GM23338 (cell line): ENCODE measurements around the gene PAH. TPM values are rescaled to one million over a fixed set of nuclear protein-coding genes. Genes with fewer than 3 reads are reported as not detected.

ENCODE experiments used
- ATAC-seq: fragments of 200-7000 bp; cut with Tn5 transposase; 3 replicates; pipeline ENCODE4 v1.9.1; 2020
- DNase-seq: peaks from one replicate; pipeline ENCODE4 v3.0.0-alpha.2; 2015; ENCODE audit warnings: low spot score
- H2AFZ ChIP-seq: fragments of 200-600 bp; sonication (generic); 2 replicates; pipeline ENCODE4 v1.8.0; 2016; ENCODE audit warnings: antibody characterized with exemption, mild to moderate bottlenecking, moderate library complexity
- H3F3A ChIP-seq: fragments of 200-600 bp; sonication (generic); replicated peaks from 2 replicates; pipeline ENCODE4 v1.8.0; 2017; ENCODE audit warnings: antibody characterized with exemption, mixed run types, low read depth
- H3K27ac ChIP-seq: fragments of 200-600 bp; sonication (generic); 2 replicates; pipeline ENCODE4 v1.6.1; 2016; ENCODE audit warnings: low read depth
- H3K27me3 ChIP-seq: fragments of 200-600 bp; sonication (generic); 2 replicates; pipeline ENCODE4 v1.8.0; 2016; ENCODE audit warnings: mild to moderate bottlenecking, mixed run types, moderate library complexity; ENCODE audit not compliant: insufficient read depth
- H3K36me3 ChIP-seq: fragments of 200-600 bp; sonication (generic); 2 replicates; pipeline ENCODE4 v1.8.0; 2016; ENCODE audit warnings: mild to moderate bottlenecking; ENCODE audit not compliant: insufficient read depth
- H3K4me1 ChIP-seq: fragments of 200-600 bp; sonication (generic); 2 replicates; pipeline ENCODE4 v1.8.0; 2016; ENCODE audit warnings: mild to moderate bottlenecking, moderate library complexity; ENCODE audit not compliant: insufficient read depth
- H3K4me2 ChIP-seq: fragments of 200-600 bp; sonication (generic); 2 replicates; pipeline ENCODE4 v1.7.1; 2017; ENCODE audit warnings: mixed run types
- H3K4me3 ChIP-seq: fragments of 200-600 bp; sonication (generic); 2 replicates; pipeline ENCODE4 v1.6.1; 2016; ENCODE audit warnings: mixed run types
- H3K79me2 ChIP-seq: fragments of 200-600 bp; sonication (generic); replicated peaks from 2 replicates; pipeline ENCODE4 v1.8.0; 2017; ENCODE audit warnings: mild to moderate bottlenecking; ENCODE audit not compliant: insufficient read depth
- H3K9me2 ChIP-seq: fragments of 200-600 bp; sonication (generic); 2 replicates; pipeline ENCODE4 v1.8.0; 2017; ENCODE audit not compliant: insufficient read depth
- H4K20me1 ChIP-seq: fragments of 200-600 bp; sonication (generic); replicated peaks from 2 replicates; pipeline ENCODE4 v1.8.0; 2017; ENCODE audit warnings: mild to moderate bottlenecking; ENCODE audit not compliant: insufficient read depth
- H3K27ac Mint-ChIP-seq: 2 replicates; pipeline ENCODE4 v1.8.0; 2020; ENCODE audit warnings: inconsistent platforms, mild to moderate bottlenecking, moderate library complexity, mixed read lengths
- H3K27me3 Mint-ChIP-seq: 3 replicates; pipeline ENCODE4 v1.8.0; 2022; ENCODE audit warnings: low read depth, mild to moderate bottlenecking, moderate library complexity, mixed read lengths, inconsistent platforms; ENCODE audit not compliant: insufficient read depth, poor library complexity
- H3K36me3 Mint-ChIP-seq: 3 replicates; pipeline ENCODE4 v1.8.0; 2021; ENCODE audit warnings: low read depth, mild to moderate bottlenecking, inconsistent platforms, moderate library complexity, mixed read lengths
- H3K4me1 Mint-ChIP-seq: 3 replicates; pipeline ENCODE4 v1.8.0; 2020; ENCODE audit warnings: mild to moderate bottlenecking, inconsistent platforms, mixed read lengths
- H3K4me3 Mint-ChIP-seq: 3 replicates; pipeline ENCODE4 v1.8.0; 2021; ENCODE audit warnings: moderate library complexity, mild to moderate bottlenecking, inconsistent platforms, mixed read lengths
- H3K9me3 Mint-ChIP-seq: 3 replicates; pipeline ENCODE4 v1.8.0; 2020; ENCODE audit warnings: moderate library complexity, mild to moderate bottlenecking, inconsistent platforms, mixed read lengths
- CREB1 ChIP-seq: fragments of 250-450 bp; sonication (Bioruptor Pico); IDR thresholded peaks from 2 replicates; pipeline ENCODE4 v1.5.0; 2020; ENCODE audit warnings: low read depth, mild to moderate bottlenecking, moderate library complexity
- ETS1 ChIP-seq: IDR thresholded peaks from 2 replicates; pipeline ENCODE4 v1.6.1; 2016; ENCODE audit warnings: antibody characterized with exemption
- EZH2 ChIP-seq: fragments of 200-600 bp; sonication (generic); IDR thresholded peaks from one replicate; pipeline ENCODE4 v1.8.0; 2017; ENCODE audit warnings: antibody characterized with exemption, mild to moderate bottlenecking, low read depth; ENCODE audit not compliant: unreplicated experiment
- EZH2phosphoT487 ChIP-seq: fragments of 200-600 bp; sonication (generic); IDR thresholded peaks from one replicate; pipeline ENCODE4 v1.8.1; 2018; ENCODE audit warnings: antibody characterized with exemption; ENCODE audit not compliant: unreplicated experiment
- JUNB ChIP-seq: IDR thresholded peaks from one replicate; pipeline ENCODE4 v1.6.1; 2016; ENCODE audit warnings: antibody characterized with exemption; ENCODE audit not compliant: unreplicated experiment
- NANOG ChIP-seq: IDR thresholded peaks from 2 replicates; pipeline ENCODE4 v1.6.1; 2016; ENCODE audit warnings: antibody characterized with exemption, borderline replicate concordance
- POLR2AphosphoS5 ChIP-seq: IDR thresholded peaks from 2 replicates; pipeline ENCODE4 v1.6.1; 2016; ENCODE audit warnings: antibody characterized with exemption, low read depth
- REST ChIP-seq: IDR thresholded peaks from one replicate; pipeline ENCODE4 v1.6.1; 2018; ENCODE audit warnings: antibody characterized with exemption; ENCODE audit not compliant: unreplicated experiment
- STAT1 ChIP-seq: IDR thresholded peaks from one replicate; pipeline ENCODE4 v1.6.1; 2016; ENCODE audit warnings: antibody characterized with exemption; ENCODE audit not compliant: unreplicated experiment
- ZNF114 ChIP-seq: fragments of 250-450 bp; sonication (Bioruptor Pico); IDR thresholded peaks from 2 replicates; pipeline ENCODE4 v1.5.0; 2020; ENCODE audit warnings: mild to moderate bottlenecking, moderate library complexity
- ZNF331 ChIP-seq: fragments of 250-450 bp; sonication (Bioruptor Pico); IDR thresholded peaks from 2 replicates; pipeline ENCODE4 v1.5.0; 2020; ENCODE audit warnings: low read depth, mild to moderate bottlenecking, moderate library complexity
- polyA plus RNA-seq: library from polyadenylated mRNA; unstranded; fragments of >200 nt; fragmentation: Nextera tagmentation; extraction: Ambion mirVana; gene quantifications from 2 replicates; pipeline ENCODE4 v1.2.1, GENCODE V29; 2016
- total RNA-seq: library from RNA; depleted of rRNA; stranded (reverse); fragments of >200 nt; shearing (Covaris generic); gene quantifications from 2 replicates; pipeline ENCODE4 v1.2.3, GENCODE V29; 2014
- TF ChIP-seq, protein P1 (sequence below): fragments of 250-450 bp; sonication (Bioruptor Pico); IDR thresholded peaks from 2 replicates; pipeline ENCODE4 v1.5.0; 2020; ENCODE audit warnings: mild to moderate bottlenecking, moderate library complexity
- TF ChIP-seq, protein P2 (sequence below), 2 experiments: fragments of 200-600 bp in 1 of 2; sonication (generic) in 1 of 2; conservative IDR thresholded peaks; 2 replicates each; pipeline versions ENCODE4 v1.5.1 to v1.6.1; 2016 to 2017; ENCODE audit warnings: antibody characterized with exemption in 2 of 2, low read depth in 2 of 2, mild to moderate bottlenecking in 2 of 2, moderate library complexity in 1 of 2

PAH gene
- total and polyA plus RNA-seq, 2 experiments from 2014 or later: 3.7 to 4.8 TPM

- no peaks in the 10 kb centered on the region for H4K20me1 ChIP-seq
- Mint-ChIP-seq H3K36me3 (no peaks in the 10 kb centered on the region), H3K9me3 (no peaks in the 10 kb centered on the region), H3K4me1 (peaks cover 6% of the 10 kb centered on the region; the same call in 2 of the 3 replicates), H3K4me3 (no peak overlapping the region), H3K27me3 (peaks cover 2% of the 10 kb centered on the region), H3K27ac (no peak overlapping the region)
- H3K36me3 ChIP-seq: no peaks in the 10 kb centered on the region
- 0 out of 2 replicates have a peak, but pooled peaks cover 3% of the 10 kb centered on the region for H3K4me1 ChIP-seq
- no peak overlapping the region for H2AFZ ChIP-seq
- H3K4me2 ChIP-seq: no peak overlapping the region
- no peak overlapping the region for H3K27ac ChIP-seq
- no peak overlapping the region for H3K4me3 ChIP-seq
- H3F3A ChIP-seq: no peaks in the 10 kb centered on the region
- peak; percentile 14 for DNase-seq
- no peaks in the 10 kb centered on the region for H3K79me2 ChIP-seq
- H3K27me3 ChIP-seq: no peaks in the 10 kb centered on the region
- ATAC-seq: no peak; the same call in 2 of the 3 replicates
- H3K9me2 ChIP-seq: no peaks in the 10 kb centered on the region
- no peak for TF ChIP-seq CREB1 (CRISPR knock-in tag)
- no peak for TF ChIP-seq POLR2AphosphoS5
- no peak for TF ChIP-seq REST
- TF ChIP-seq JUNB: no peak
- TF ChIP-seq, protein P1, sequence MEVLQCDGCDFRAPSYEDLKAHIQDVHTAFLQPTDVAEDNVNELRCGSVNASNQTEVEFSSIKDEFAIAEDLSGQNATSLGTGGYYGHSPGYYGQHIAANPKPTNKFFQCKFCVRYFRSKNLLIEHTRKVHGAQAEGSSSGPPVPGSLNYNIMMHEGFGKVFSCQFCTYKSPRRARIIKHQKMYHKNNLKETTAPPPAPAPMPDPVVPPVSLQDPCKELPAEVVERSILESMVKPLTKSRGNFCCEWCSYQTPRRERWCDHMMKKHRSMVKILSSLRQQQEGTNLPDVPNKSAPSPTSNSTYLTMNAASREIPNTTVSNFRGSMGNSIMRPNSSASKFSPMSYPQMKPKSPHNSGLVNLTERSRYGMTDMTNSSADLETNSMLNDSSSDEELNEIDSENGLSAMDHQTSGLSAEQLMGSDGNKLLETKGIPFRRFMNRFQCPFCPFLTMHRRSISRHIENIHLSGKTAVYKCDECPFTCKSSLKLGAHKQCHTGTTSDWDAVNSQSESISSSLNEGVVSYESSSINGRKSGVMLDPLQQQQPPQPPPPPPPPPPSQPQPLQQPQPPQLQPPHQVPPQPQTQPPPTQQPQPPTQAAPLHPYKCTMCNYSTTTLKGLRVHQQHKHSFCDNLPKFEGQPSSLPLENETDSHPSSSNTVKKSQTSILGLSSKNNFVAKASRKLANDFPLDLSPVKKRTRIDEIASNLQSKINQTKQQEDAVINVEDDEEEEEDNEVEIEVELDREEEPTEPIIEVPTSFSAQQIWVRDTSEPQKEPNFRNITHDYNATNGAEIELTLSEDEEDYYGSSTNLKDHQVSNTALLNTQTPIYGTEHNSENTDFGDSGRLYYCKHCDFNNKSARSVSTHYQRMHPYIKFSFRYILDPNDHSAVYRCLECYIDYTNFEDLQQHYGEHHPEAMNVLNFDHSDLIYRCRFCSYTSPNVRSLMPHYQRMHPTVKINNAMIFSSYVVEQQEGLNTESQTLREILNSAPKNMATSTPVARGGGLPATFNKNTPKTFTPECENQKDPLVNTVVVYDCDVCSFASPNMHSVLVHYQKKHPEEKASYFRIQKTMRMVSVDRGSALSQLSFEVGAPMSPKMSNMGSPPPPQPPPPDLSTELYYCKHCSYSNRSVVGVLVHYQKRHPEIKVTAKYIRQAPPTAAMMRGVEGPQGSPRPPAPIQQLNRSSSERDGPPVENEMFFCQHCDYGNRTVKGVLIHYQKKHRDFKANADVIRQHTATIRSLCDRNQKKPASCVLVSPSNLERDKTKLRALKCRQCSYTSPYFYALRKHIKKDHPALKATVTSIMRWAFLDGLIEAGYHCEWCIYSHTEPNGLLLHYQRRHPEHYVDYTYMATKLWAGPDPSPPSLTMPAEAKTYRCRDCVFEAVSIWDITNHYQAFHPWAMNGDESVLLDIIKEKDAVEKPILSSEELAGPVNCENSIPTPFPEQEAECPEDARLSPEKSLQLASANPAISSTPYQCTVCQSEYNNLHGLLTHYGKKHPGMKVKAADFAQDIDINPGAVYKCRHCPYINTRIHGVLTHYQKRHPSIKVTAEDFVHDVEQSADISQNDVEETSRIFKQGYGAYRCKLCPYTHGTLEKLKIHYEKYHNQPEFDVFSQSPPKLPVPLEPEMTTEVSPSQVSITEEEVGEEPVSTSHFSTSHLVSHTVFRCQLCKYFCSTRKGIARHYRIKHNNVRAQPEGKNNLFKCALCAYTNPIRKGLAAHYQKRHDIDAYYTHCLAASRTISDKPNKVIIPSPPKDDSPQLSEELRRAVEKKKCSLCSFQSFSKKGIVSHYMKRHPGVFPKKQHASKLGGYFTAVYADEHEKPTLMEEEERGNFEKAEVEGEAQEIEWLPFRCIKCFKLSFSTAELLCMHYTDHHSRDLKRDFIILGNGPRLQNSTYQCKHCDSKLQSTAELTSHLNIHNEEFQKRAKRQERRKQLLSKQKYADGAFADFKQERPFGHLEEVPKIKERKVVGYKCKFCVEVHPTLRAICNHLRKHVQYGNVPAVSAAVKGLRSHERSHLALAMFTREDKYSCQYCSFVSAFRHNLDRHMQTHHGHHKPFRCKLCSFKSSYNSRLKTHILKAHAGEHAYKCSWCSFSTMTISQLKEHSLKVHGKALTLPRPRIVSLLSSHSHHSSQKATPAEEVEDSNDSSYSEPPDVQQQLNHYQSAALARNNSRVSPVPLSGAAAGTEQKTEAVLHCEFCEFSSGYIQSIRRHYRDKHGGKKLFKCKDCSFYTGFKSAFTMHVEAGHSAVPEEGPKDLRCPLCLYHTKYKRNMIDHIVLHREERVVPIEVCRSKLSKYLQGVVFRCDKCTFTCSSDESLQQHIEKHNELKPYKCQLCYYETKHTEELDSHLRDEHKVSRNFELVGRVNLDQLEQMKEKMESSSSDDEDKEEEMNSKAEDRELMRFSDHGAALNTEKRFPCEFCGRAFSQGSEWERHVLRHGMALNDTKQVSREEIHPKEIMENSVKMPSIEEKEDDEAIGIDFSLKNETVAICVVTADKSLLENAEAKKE (CRISPR knock-in tag): no peak
- no peak for TF ChIP-seq EZH2
- no peak for TF ChIP-seq ETS1
- no peak for TF ChIP-seq NANOG
- TF ChIP-seq, protein P2, sequence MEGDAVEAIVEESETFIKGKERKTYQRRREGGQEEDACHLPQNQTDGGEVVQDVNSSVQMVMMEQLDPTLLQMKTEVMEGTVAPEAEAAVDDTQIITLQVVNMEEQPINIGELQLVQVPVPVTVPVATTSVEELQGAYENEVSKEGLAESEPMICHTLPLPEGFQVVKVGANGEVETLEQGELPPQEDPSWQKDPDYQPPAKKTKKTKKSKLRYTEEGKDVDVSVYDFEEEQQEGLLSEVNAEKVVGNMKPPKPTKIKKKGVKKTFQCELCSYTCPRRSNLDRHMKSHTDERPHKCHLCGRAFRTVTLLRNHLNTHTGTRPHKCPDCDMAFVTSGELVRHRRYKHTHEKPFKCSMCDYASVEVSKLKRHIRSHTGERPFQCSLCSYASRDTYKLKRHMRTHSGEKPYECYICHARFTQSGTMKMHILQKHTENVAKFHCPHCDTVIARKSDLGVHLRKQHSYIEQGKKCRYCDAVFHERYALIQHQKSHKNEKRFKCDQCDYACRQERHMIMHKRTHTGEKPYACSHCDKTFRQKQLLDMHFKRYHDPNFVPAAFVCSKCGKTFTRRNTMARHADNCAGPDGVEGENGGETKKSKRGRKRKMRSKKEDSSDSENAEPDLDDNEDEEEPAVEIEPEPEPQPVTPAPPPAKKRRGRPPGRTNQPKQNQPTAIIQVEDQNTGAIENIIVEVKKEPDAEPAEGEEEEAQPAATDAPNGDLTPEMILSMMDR (conservative IDR thresholded peaks at IDR 0.05; ENCODE audit: low read depth in 2 of 2): no peak
- no peak for TF ChIP-seq STAT1
- no peak for TF ChIP-seq ZNF331 (CRISPR knock-in tag)
- no peak for TF ChIP-seq ZNF114 (CRISPR knock-in tag)
- no peak for TF ChIP-seq EZH2phosphoT487
Measured at GRCh38 chr12:102891756-102892155, 25.3 kb downstream of the PAH start.
